Measurements from ENCODE around the gene MEST.

Gene MEST

GRCh38 chr7:130475776-130476175, 16.1 kb upstream of the MEST start:
- no peak for TF ChIP-seq CTCF (conservative IDR thresholded peaks at IDR 0.05)
- H3K27ac ChIP-seq = no peak overlapping the region

- no peak overlapping the region for H3K27ac ChIP-seq
- TF ChIP-seq CTCF (conservative IDR thresholded peaks at IDR 0.05) = no peak
These were observed 15.4 kb upstream of the MEST start for GRCh38 chr7:130476297-130477150.

- TF ChIP-seq CTCF (conservative IDR thresholded peaks at IDR 0.05) = no peak
- H3K27ac ChIP-seq = no peak overlapping the region
These were observed 12.9 kb upstream of the MEST start for GRCh38 chr7:130478991-130479390.

- no peak overlapping the region for H3K27ac ChIP-seq
- TF ChIP-seq CTCF (conservative IDR thresholded peaks at IDR 0.05) = no peak
These were observed 12.0 kb upstream of the MEST start for GRCh38 chr7:130479716-130480400.

- no peak for TF ChIP-seq CTCF (conservative IDR thresholded peaks at IDR 0.05)
- H3K27ac ChIP-seq = no peak overlapping the region
These were observed 10.0 kb upstream of the MEST start for GRCh38 chr7:130481898-130482297.

- no peak for TF ChIP-seq CTCF (conservative IDR thresholded peaks at IDR 0.05)
- H3K27ac ChIP-seq = no peak overlapping the region
These were observed 8.9 kb upstream of the MEST start for GRCh38 chr7:130483031-130483430.

GRCh38 chr7:130485734-130486113, 6.2 kb upstream of the MEST start:
- TF ChIP-seq CTCF (conservative IDR thresholded peaks at IDR 0.05) = no peak
- peak overlapping the region; percentile 82 for H3K27ac ChIP-seq
